KBM-7 (cell line): ENCODE results near the gene NOTUM.
A peak's percentile ranks its signal among the peaks of the same experiment; 100 is the strongest.
"Not testable (repeated sequence)": the region's sequence is repeated elsewhere in the genome, so short reads cannot be mapped to it uniquely, and the experiment has no call there.

Source experiments
- DNase-seq: peaks from one replicate; pipeline ENCODE4 v3.0.0-alpha.2; 2015
- in situ Hi-C: fragments of 300-500 bp; cut with MboI; formaldehyde crosslinking; loops from 2 replicates; pipeline ENCODE4 v1.14.3; 2020; ENCODE audit warnings: low sequenced_read_pairs, low pct_unique_long_range_greater_than_20kb, mixed read lengths

NOTUM gene

GRCh38 chr17:81960130-81960958, 643 bp downstream of the NOTUM start:
- in situ Hi-C loops, result no loop called here
- no peak for DNase-seq

GRCh38 chr17:81959362-81960129, 1.4 kb downstream of the NOTUM start:
- in situ Hi-C loops, result no loop called here

GRCh38 chr17:81958633-81959342, 2.2 kb downstream of the NOTUM start:
- in situ Hi-C loops, result no loop called here

More at GRCh38 chr17:81959362-81960129, 1.4 kb downstream of the NOTUM start:
- DNase-seq, result peak; percentile 60

GRCh38 chr17:81957691-81958432, 3.1 kb downstream of the NOTUM start:
- no peak for DNase-seq
- in situ Hi-C loops, result no loop called here

More at GRCh38 chr17:81958633-81959342, 2.2 kb downstream of the NOTUM start:
- no peak for DNase-seq

GRCh38 chr17:81956607-81957589, 4.1 kb downstream of the NOTUM start:
- no peak for DNase-seq
- in situ Hi-C loops, result no loop called here

- no peak for DNase-seq
- in situ Hi-C loops, result no loop called here
Measured at GRCh38 chr17:81955756-81956544, 5.0 kb downstream of the NOTUM start.

- in situ Hi-C loops, result no loop called here
- no peak for DNase-seq
Measured at GRCh38 chr17:81955058-81955681, 5.8 kb downstream of the NOTUM start.

- in situ Hi-C loops, result no loop called here
- no peak for DNase-seq
Measured at GRCh38 chr17:81954131-81955057, 6.6 kb downstream of the NOTUM start.

- in situ Hi-C loops, DNase-seq: not testable (repeated sequence)
Measured at GRCh38 chr17:81953443-81953842, 7.5 kb downstream of the NOTUM start.

GRCh38 chr17:81952792-81953228, 8.2 kb downstream of the NOTUM start:
- no peak for DNase-seq
- in situ Hi-C loops, result no loop called here

- no peak for DNase-seq
- in situ Hi-C loops, result no loop called here
Measured at GRCh38 chr17:81951785-81952684, 9.0 kb downstream of the NOTUM start.

GRCh38 chr17:81950501-81950900, 10.5 kb downstream of the NOTUM start:
- DNase-seq, result no peak
- in situ Hi-C loops, result no loop called here

GRCh38 chr17:81948635-81949378, 12.2 kb downstream of the NOTUM start:
- no peak for DNase-seq
- in situ Hi-C loops, result no loop called here

- in situ Hi-C loops, result no loop called here
- DNase-seq, result no peak
Measured at GRCh38 chr17:81947189-81947588, 13.8 kb downstream of the NOTUM start, which contains the start of gene MYADML2. Gene MYADML2, minus strand, starts transcription at chr17:81947233. Its CDS starts 5,492 bp downstream, at chr17:81941741.
